DOHH2 (cell line): ENCODE measurements around the gene PLA2G4B.

Source experiments
- H3F3A ChIP-seq: fragments of 200-600 bp; sonication (generic), shearing (Covaris generic); 2 replicates; pipeline ENCODE4 v1.6.0; 2016; ENCODE audit warnings: antibody characterized with exemption, mild to moderate bottlenecking; ENCODE audit not compliant: control insufficient read depth, insufficient read depth
- H3K27ac ChIP-seq: fragments of 200-600 bp; sonication (generic); 2 replicates; pipeline ENCODE4 v1.5.1; 2014; ENCODE audit warnings: low read depth, mild to moderate bottlenecking, low read length, moderate library complexity
- H3K27me3 ChIP-seq: fragments of 200-600 bp; sonication (generic); 2 replicates; pipeline ENCODE4 v1.6.1; 2014; ENCODE audit warnings: mild to moderate bottlenecking, low read length, mixed read lengths; ENCODE audit not compliant: control insufficient read depth
- H3K36me3 ChIP-seq: fragments of 200-600 bp; sonication (generic); 2 replicates; pipeline ENCODE4 v1.6.1; 2014; ENCODE audit warnings: mild to moderate bottlenecking, low read length, moderate library complexity, mixed read lengths; ENCODE audit not compliant: control insufficient read depth
- H3K4me1 ChIP-seq: fragments of 200-600 bp; sonication (generic); 2 replicates; pipeline ENCODE4 v1.6.1; 2014; ENCODE audit warnings: mild to moderate bottlenecking, low read length, mixed read lengths; ENCODE audit not compliant: control insufficient read depth
- H3K4me2 ChIP-seq: fragments of 200-600 bp; sonication (generic); 2 replicates; pipeline ENCODE4 v1.6.0; 2014; ENCODE audit warnings: mild to moderate bottlenecking, low read length, moderate library complexity
- H3K4me3 ChIP-seq: fragments of 200-600 bp; sonication (generic); 2 replicates; pipeline ENCODE4 v1.5.1; 2014; ENCODE audit warnings: mild to moderate bottlenecking, low read length, mixed read lengths
- H3K79me2 ChIP-seq: fragments of 200-600 bp; sonication (generic); 2 replicates; pipeline ENCODE4 v1.6.1; 2014; ENCODE audit warnings: mild to moderate bottlenecking, low read length, mixed read lengths; ENCODE audit not compliant: control insufficient read depth
- H3K9me2 ChIP-seq: fragments of 200-600 bp; sonication (generic); replicated peaks from 2 replicates; pipeline ENCODE4 v1.6.1; 2014; ENCODE audit warnings: mild to moderate bottlenecking, low read length, mixed read lengths; ENCODE audit not compliant: control insufficient read depth
- H3K9me3 ChIP-seq: fragments of 200-600 bp; sonication (generic); 2 replicates; pipeline ENCODE4 v1.6.1; 2014; ENCODE audit warnings: antibody characterized with exemption, low read length, mixed read lengths; ENCODE audit not compliant: control insufficient read depth, insufficient read depth
- H4K20me1 ChIP-seq: fragments of 200-600 bp; sonication (generic); 2 replicates; pipeline ENCODE4 v1.6.0; 2014; ENCODE audit warnings: low read depth, mild to moderate bottlenecking, antibody characterized with exemption, low read length, moderate library complexity; ENCODE audit not compliant: control insufficient read depth, insufficient read depth
- CTCF ChIP-seq: fragments of 200-600 bp; sonication (generic); IDR thresholded peaks from one replicate; pipeline ENCODE4 v1.5.1; 2014; ENCODE audit warnings: antibody characterized with exemption, mild to moderate bottlenecking, low read depth, low read length; ENCODE audit not compliant: poor library complexity, severe bottlenecking
- EZH2phosphoT487 ChIP-seq: fragments of 200-600 bp; sonication (generic); IDR thresholded peaks from 2 replicates; pipeline ENCODE4 v1.6.1; 2017; ENCODE audit warnings: borderline replicate concordance, mild to moderate bottlenecking, antibody characterized with exemption, low read length, moderate library complexity, mixed read lengths

PLA2G4B gene

DNA sequence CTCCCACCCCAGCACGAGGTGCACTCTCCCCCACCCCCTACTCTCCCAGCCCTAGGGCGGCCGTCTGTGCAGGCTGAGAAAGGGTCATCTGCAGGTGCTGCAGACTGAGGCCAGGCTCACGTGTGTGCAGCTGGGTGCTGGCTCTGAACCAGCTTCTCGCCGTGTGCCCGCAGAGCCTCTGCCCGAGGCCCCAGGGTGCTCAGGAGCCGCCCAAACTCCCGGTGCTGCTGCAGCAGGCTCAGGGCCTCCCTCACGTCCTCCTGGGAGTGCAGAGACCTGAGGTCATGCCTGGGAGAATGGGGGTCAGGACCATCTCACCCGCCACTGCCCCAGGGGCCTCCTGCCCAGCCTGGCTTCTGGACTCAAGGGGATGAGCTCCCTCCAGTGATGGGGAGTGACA is 38.0 kb downstream of the PLA2G4B start:
- H4K20me1 ChIP-seq: no peaks in the 10 kb centered on the region
- H3K4me3 ChIP-seq: peak overlapping the region; percentile 49; the same call in 1 of the 2 replicates
- H3K27ac ChIP-seq: peak overlapping the region; percentile 54
- TF ChIP-seq EZH2phosphoT487: no peak
- no peak for TF ChIP-seq CTCF
- peak overlapping the region; percentile 62 for H3K4me2 ChIP-seq
- peaks cover 20% of the 10 kb centered on the region for H3K4me1 ChIP-seq
- no peaks in the 10 kb centered on the region for H3K9me2 ChIP-seq
- no peaks in the 10 kb centered on the region for H3K9me3 ChIP-seq
- no peaks in the 10 kb centered on the region for H3K36me3 ChIP-seq
- no peaks in the 10 kb centered on the region for H3K79me2 ChIP-seq
- 0 out of 2 replicates have a peak, but pooled peaks cover 2% of the 10 kb centered on the region for H3F3A ChIP-seq
- peaks cover 3% of the 10 kb centered on the region; the same call in 1 of the 2 replicates for H3K27me3 ChIP-seq

- H3K4me1 ChIP-seq: peaks cover 21% of the 10 kb centered on the region
- peaks cover 2% of the 10 kb centered on the region; the same call in 1 of the 2 replicates for H3K27me3 ChIP-seq
- H3K79me2 ChIP-seq: no peaks in the 10 kb centered on the region
- TF ChIP-seq EZH2phosphoT487: no peak
- TF ChIP-seq CTCF: no peak
- no peak overlapping the region for H3K4me3 ChIP-seq
- no peaks in the 10 kb centered on the region for H3K36me3 ChIP-seq
- no peaks in the 10 kb centered on the region for H3K9me3 ChIP-seq
- H3K9me2 ChIP-seq: no peaks in the 10 kb centered on the region
- no peaks in the 10 kb centered on the region for H4K20me1 ChIP-seq
- H3K27ac ChIP-seq: no peak overlapping the region
- no peak overlapping the region for H3K4me2 ChIP-seq
- 0 out of 2 replicates have a peak, but pooled peaks cover 2% of the 10 kb centered on the region for H3F3A ChIP-seq
Observed at GRCh38 chr15:41877631-41878354, 39.1 kb downstream of the PLA2G4B start.

DNA sequence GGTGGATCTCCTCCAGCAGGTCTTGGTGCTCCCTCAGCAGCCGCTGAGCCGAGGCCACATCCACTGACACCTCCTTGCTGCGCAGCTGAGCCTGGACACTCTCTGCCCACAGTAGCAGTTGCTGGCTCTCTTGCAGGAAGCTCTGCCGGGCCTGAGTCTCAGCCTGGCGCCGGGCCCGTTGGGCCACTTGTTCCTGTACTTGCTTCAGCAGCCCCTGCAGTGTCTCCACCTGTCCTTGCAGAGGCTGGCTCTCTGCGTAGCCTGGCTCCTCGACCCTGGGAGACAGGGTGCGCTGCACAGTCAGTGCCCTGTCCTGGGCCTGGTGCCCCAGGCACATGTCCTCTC is 39.7 kb downstream of the PLA2G4B start:
- no peaks in the 10 kb centered on the region for H3K9me2 ChIP-seq
- H3K27ac ChIP-seq: no peak overlapping the region
- no peaks in the 10 kb centered on the region for H4K20me1 ChIP-seq
- H3K4me3 ChIP-seq: no peak overlapping the region
- no peaks in the 10 kb centered on the region for H3K79me2 ChIP-seq
- peaks cover 26% of the 10 kb centered on the region for H3K4me1 ChIP-seq
- H3K4me2 ChIP-seq: no peak overlapping the region
- H3K27me3 ChIP-seq: no peaks in the 10 kb centered on the region
- H3K9me3 ChIP-seq: no peaks in the 10 kb centered on the region
- 0 out of 2 replicates have a peak, but pooled peaks cover 2% of the 10 kb centered on the region for H3F3A ChIP-seq
- no peaks in the 10 kb centered on the region for H3K36me3 ChIP-seq
- TF ChIP-seq EZH2phosphoT487 (no peak), CTCF (no peak)
